CD4-positive, CD25-positive, alpha-beta regulatory T cell (primary cell): ENCODE measurements around the gene HMCN1. TPM values are rescaled to one million over a fixed set of nuclear protein-coding genes. Genes with fewer than 3 reads are reported as not detected.

Experiments used
- ATAC-seq, 2 donors: fragments of 150-1000 bp; cut with Tn5 transposase; one replicate each; pipeline ENCODE4 v1.10.0; 2021; ENCODE audit warnings: low read depth in 2 of 2, moderate number of reproducible peaks in 2 of 2, moderate library complexity in 1 of 2
- DNase-seq, 3 donors: peaks; one replicate each; pipeline versions ENCODE4 v3.0.0 to v3.0.0-alpha.2; 2012 to 2022; ENCODE audit warnings: mixed read lengths in 1 of 3
- H3K27ac ChIP-seq: one replicate; pipeline ENCODE4 v1.7.0; 2013; ENCODE audit warnings: mild to moderate bottlenecking, low read length; ENCODE audit not compliant: insufficient read depth, poor library complexity, severe bottlenecking
- H3K27me3 ChIP-seq: one replicate; pipeline ENCODE4 v1.7.0; 2013; ENCODE audit warnings: low read length; ENCODE audit not compliant: control insufficient read depth, insufficient read depth
- H3K36me3 ChIP-seq: one replicate; pipeline ENCODE4 v1.7.0; 2013; ENCODE audit warnings: mild to moderate bottlenecking, low read length, moderate library complexity; ENCODE audit not compliant: control insufficient read depth, insufficient read depth
- H3K4me1 ChIP-seq: 2 replicates; pipeline ENCODE4 v1.7.0; 2013; ENCODE audit warnings: mild to moderate bottlenecking, low read length; ENCODE audit not compliant: insufficient read depth, control insufficient read depth, poor library complexity, severe bottlenecking
- H3K4me3 ChIP-seq: one replicate; pipeline ENCODE4 v1.7.0; 2013; ENCODE audit warnings: low read depth, mild to moderate bottlenecking, low read length, moderate library complexity
- H3K9me3 ChIP-seq, 2 experiments: 1 replicate in 1 of 2; 2 replicates in 1 of 2; pipeline ENCODE4 v1.7.0; 2013; ENCODE audit warnings: low read length in 2 of 2, mild to moderate bottlenecking in 1 of 2, moderate library complexity in 1 of 2; ENCODE audit not compliant: control insufficient read depth in 2 of 2
- H3K27ac Mint-ChIP-seq, 3 donors: one replicate each; pipeline ENCODE4 v1.8.0; 2020 to 2022; ENCODE audit warnings: mild to moderate bottlenecking in 3 of 3, mixed read lengths in 3 of 3, moderate library complexity in 2 of 3
- H3K27me3 Mint-ChIP-seq: one replicate; pipeline ENCODE4 v1.8.0; 2022; ENCODE audit warnings: mild to moderate bottlenecking, mixed read lengths
- H3K36me3 Mint-ChIP-seq: one replicate; pipeline ENCODE4 v1.8.0; 2020; ENCODE audit warnings: mixed read lengths
- H3K4me1 Mint-ChIP-seq, 4 donors: one replicate each; pipeline ENCODE4 v1.8.0; 2020 to 2022; ENCODE audit warnings: mixed read lengths in 4 of 4, mild to moderate bottlenecking in 1 of 4
- H3K4me3 Mint-ChIP-seq, 4 donors: one replicate each; pipeline ENCODE4 v1.8.0; 2020 to 2022; ENCODE audit warnings: mild to moderate bottlenecking in 4 of 4, mixed read lengths in 4 of 4, moderate library complexity in 3 of 4
- H3K9me3 Mint-ChIP-seq, 7 donors: one replicate each; pipeline ENCODE4 v1.8.0; 2020 to 2022; ENCODE audit warnings: mixed read lengths in 7 of 7, mild to moderate bottlenecking in 3 of 7, moderate library complexity in 2 of 7
- polyA plus RNA-seq, 4 donors: library from polyadenylated mRNA; unstranded; fragments of 300-500 nt; fragmentation: Illumina TruSeq; gene quantifications; one replicate each; pipeline ENCODE4 v1.2.3, GENCODE V29; 2021
- total RNA-seq: library from RNA; stranded (reverse); gene quantifications from one replicate; pipeline ENCODE4 v1.2.3, GENCODE V29; 2022

Gene HMCN1
- total and polyA plus RNA-seq, 5 donors from 2014 or later: 0.07 to 0.81 (median 0.58) TPM; not detected in 1

DNA sequence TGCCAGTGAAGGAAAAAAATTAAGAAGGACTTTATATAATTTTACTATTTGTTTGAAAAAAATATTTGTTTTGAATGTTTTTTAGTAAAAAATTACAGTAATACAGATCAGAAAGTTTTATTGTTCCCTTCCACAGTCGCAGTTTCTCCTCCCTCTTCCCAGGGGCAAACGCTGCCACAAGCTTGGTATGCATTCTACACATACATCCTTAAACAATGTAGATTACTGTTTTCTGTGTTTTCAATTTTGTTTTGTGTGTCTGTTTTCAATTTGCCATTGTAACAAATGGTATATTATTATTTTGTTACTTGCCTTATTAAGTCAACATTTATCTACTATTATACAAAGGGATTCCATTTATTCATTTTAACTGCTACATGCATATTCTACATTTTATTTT, 257.1 kb downstream of the HMCN1 start:
- DNase-seq: no peak
- peaks cover 0 to 2% (median 0%) of the 10 kb centered on the region in 7 donors for H3K9me3 Mint-ChIP-seq
- no peaks in the 10 kb centered on the region for H3K27me3 Mint-ChIP-seq

GRCh38 chr1:185996211-185996610, 262.0 kb downstream of the HMCN1 start:
- DNase-seq (no peak), ATAC-seq (no peak)
- H3K36me3 Mint-ChIP-seq: no peaks in the 10 kb centered on the region
- Histone ChIP-seq H3K4me1 (no peaks in the 10 kb centered on the region), H3K27ac (no peak overlapping the region), H3K4me3 (no peak overlapping the region), H3K36me3 (no peaks in the 10 kb centered on the region), H3K27me3 (no peaks in the 10 kb centered on the region), H3K9me3 (no peaks in the 10 kb centered on the region)
- no peaks in the 10 kb centered on the region for H3K27me3 Mint-ChIP-seq
- H3K4me3 Mint-ChIP-seq: no peak overlapping the region
- peaks cover 0 to 7% (median 3%) of the 10 kb centered on the region in 4 donors for H3K4me1 Mint-ChIP-seq
- no peak overlapping the region for H3K27ac Mint-ChIP-seq
- H3K9me3 Mint-ChIP-seq: no peaks in the 10 kb centered on the region

More for the DNA sequence above, 257.1 kb downstream of the HMCN1 start:
- Mint-ChIP-seq H3K4me1 (peaks cover 0 to 21% (median 11%) of the 10 kb centered on the region in 4 donors), H3K4me3 (no peak overlapping the region), H3K36me3 (no peaks in the 10 kb centered on the region), H3K27ac (no peak overlapping the region)
- Histone ChIP-seq H3K27ac (no peak overlapping the region), H3K4me1 (peaks cover 6% of the 10 kb centered on the region), H3K36me3 (no peaks in the 10 kb centered on the region), H3K9me3 (no peaks in the 10 kb centered on the region), H3K4me3 (no peak overlapping the region), H3K27me3 (no peaks in the 10 kb centered on the region)
- no peak for ATAC-seq

GRCh38 chr1:185998391-185998790, 264.2 kb downstream of the HMCN1 start:
- no peak overlapping the region for H3K4me3 ChIP-seq
- no peak for ATAC-seq
- no peak for DNase-seq
- H3K27ac Mint-ChIP-seq: no peak overlapping the region
- H3K4me1 Mint-ChIP-seq: peaks cover 0 to 7% (median 3%) of the 10 kb centered on the region in 4 donors
- no peak overlapping the region for H3K27ac ChIP-seq
- H3K27me3 Mint-ChIP-seq: no peaks in the 10 kb centered on the region
- H3K36me3 ChIP-seq: no peaks in the 10 kb centered on the region
- H3K4me1 ChIP-seq: no peaks in the 10 kb centered on the region
- no peak overlapping the region for H3K4me3 Mint-ChIP-seq
- H3K9me3 Mint-ChIP-seq: no peaks in the 10 kb centered on the region
- no peaks in the 10 kb centered on the region for H3K27me3 ChIP-seq
- no peaks in the 10 kb centered on the region for H3K36me3 Mint-ChIP-seq
- no peaks in the 10 kb centered on the region for H3K9me3 ChIP-seq

DNA sequence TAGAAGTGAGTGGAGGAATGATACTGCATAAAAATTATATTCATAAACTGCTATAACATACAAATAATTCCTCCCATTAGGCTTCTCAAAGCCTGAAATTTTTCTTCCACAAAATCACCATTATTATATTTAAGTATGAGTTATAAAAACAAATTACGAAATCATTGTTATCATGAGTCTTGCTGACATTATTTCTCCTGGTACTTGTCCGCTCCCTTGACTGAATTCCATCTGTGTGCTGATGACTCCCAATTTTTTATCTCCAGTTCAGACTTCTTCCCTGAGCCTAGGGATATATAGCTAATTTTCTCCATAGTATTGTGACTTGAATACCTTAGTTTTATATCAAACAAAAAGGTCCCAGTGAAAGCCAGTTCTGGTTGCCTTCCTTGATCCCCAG, 268.2 kb downstream of the HMCN1 start:
- Histone ChIP-seq H3K4me1 (no peaks in the 10 kb centered on the region), H3K27ac (no peak overlapping the region), H3K4me3 (no peak overlapping the region), H3K36me3 (no peaks in the 10 kb centered on the region), H3K27me3 (no peaks in the 10 kb centered on the region), H3K9me3 (no peaks in the 10 kb centered on the region)
- no peaks in the 10 kb centered on the region for H3K4me1 Mint-ChIP-seq
- H3K36me3 Mint-ChIP-seq: no peaks in the 10 kb centered on the region
- H3K27me3 Mint-ChIP-seq: no peaks in the 10 kb centered on the region
- H3K27ac Mint-ChIP-seq: no peak overlapping the region
- no peak for DNase-seq
- no peaks in the 10 kb centered on the region for H3K9me3 Mint-ChIP-seq
- no peak for ATAC-seq
- no peak overlapping the region for H3K4me3 Mint-ChIP-seq

GRCh38 chr1:186009039-186009737, 275.0 kb downstream of the HMCN1 start:
- peak in 1 of 3 donors; percentile 13 for DNase-seq
- H3K27ac ChIP-seq: no peak overlapping the region
- Mint-ChIP-seq H3K36me3 (no peaks in the 10 kb centered on the region), H3K9me3 (no peaks in the 10 kb centered on the region), H3K4me3 (peak overlapping the region in 1 of 4 donors; percentile 5), H3K27ac (peak overlapping the region in 2 of 3 donors; percentile 3 to 63), H3K4me1 (peaks cover 0 to 14% (median 4%) of the 10 kb centered on the region in 4 donors), H3K27me3 (no peaks in the 10 kb centered on the region)
- peak in 1 of 2 donors; percentile 25 for ATAC-seq
- H3K4me3 ChIP-seq: no peak overlapping the region
- H3K36me3 ChIP-seq: no peaks in the 10 kb centered on the region
- H3K4me1 ChIP-seq: peaks cover 5% of the 10 kb centered on the region
- H3K27me3 ChIP-seq: no peaks in the 10 kb centered on the region
- no peaks in the 10 kb centered on the region for H3K9me3 ChIP-seq

DNA sequence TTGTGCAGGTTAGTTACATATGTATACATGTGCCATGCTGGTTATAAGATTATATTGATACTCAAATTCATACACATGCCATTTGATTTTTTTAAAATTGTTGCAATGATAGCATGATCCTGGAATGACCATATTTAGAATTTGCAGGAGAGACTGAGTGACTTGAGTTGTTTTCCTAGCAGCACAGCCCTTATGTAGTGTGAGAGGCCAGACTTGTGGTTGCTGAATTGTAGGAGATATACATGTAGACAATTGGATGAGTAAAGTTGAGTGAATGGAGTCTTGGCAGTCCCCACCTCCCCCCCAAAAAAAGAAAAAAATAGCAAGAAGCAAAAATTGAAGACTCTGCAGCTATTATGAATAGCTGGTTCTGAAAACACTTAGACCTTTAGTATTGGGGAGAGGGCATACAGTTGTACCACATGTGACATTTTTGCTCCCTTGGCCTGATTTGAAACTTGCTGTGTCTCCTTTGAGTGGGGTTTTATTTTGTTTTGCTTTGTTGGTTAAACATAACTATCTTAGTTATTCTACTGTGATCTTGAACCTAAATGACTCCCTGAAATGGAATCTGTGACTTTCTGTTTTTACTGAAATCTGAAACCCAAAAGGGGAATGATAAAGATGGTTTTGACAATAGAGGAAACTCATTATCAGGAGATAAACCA, 280.3 kb downstream of the HMCN1 start:
- ATAC-seq: no peak
- peaks cover 0 to 8% (median 1%) of the 10 kb centered on the region in 4 donors for H3K4me1 Mint-ChIP-seq
- H3K27ac ChIP-seq: no peak overlapping the region

DNA sequence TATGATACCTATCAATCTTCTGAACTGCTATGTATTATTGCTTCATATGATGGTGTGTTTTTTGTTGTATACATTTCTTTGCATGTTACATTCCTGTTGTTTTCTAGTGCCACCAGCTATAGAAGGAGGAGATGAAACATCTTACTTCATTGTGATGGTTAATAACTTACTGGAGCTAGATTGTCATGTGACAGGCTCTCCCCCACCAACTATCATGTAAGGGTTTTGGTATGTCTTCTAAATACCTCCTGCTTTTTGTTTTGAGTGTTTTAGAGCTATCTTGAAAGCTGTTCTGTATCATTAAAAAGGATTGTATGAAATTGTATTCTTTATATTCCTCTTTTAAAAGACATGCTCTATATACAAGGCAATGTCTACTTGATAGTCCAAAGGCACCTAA, 282.7 kb downstream of the HMCN1 start:
- H3K27ac Mint-ChIP-seq: no peak overlapping the region

More for the DNA sequence above, 280.3 kb downstream of the HMCN1 start:
- H3K36me3 ChIP-seq: no peaks in the 10 kb centered on the region
- DNase-seq: no peak
- no peak overlapping the region for H3K4me3 Mint-ChIP-seq
- peaks cover 0 to 2% (median 0%) of the 10 kb centered on the region in 7 donors for H3K9me3 Mint-ChIP-seq
- peaks cover 4% of the 10 kb centered on the region for H3K27me3 Mint-ChIP-seq
- H3K36me3 Mint-ChIP-seq: no peaks in the 10 kb centered on the region
- H3K9me3 ChIP-seq: no peaks in the 10 kb centered on the region
- no peak overlapping the region for H3K4me3 ChIP-seq
- H3K27ac Mint-ChIP-seq: no peak overlapping the region
- no peaks in the 10 kb centered on the region for H3K4me1 ChIP-seq
- H3K27me3 ChIP-seq: no peaks in the 10 kb centered on the region

More for the DNA sequence above, 282.7 kb downstream of the HMCN1 start:
- ATAC-seq (no peak), DNase-seq (no peak)
- Mint-ChIP-seq H3K4me1 (no peaks in the 10 kb centered on the region), H3K27me3 (peaks cover 4% of the 10 kb centered on the region), H3K4me3 (no peak overlapping the region), H3K9me3 (peaks cover 0 to 2% (median 0%) of the 10 kb centered on the region in 7 donors), H3K36me3 (no peaks in the 10 kb centered on the region)
- Histone ChIP-seq H3K36me3 (no peaks in the 10 kb centered on the region), H3K27me3 (no peaks in the 10 kb centered on the region), H3K4me3 (no peak overlapping the region), H3K27ac (no peak overlapping the region), H3K9me3 (no peaks in the 10 kb centered on the region), H3K4me1 (no peaks in the 10 kb centered on the region)
